ENCODE results near the gene DYNLRB1.

The DYNLRB1 gene

GRCh38 chr20:34579979-34580940, 64.0 kb downstream of the DYNLRB1 start:
- DNase-seq = no peak

- no peak for DNase-seq
Measured at GRCh38 chr20:34581341-34582184, 65.3 kb downstream of the DYNLRB1 start.

- DNase-seq = no peak
Measured at GRCh38 chr20:34582221-34582620, 66.0 kb downstream of the DYNLRB1 start.

- no peak for DNase-seq
Measured at GRCh38 chr20:34582911-34583310, 66.7 kb downstream of the DYNLRB1 start.

- no peak for DNase-seq
Measured at GRCh38 chr20:34583544-34583943, 67.3 kb downstream of the DYNLRB1 start.

- no peak for DNase-seq
Measured at GRCh38 chr20:34585019-34585418, 68.8 kb downstream of the DYNLRB1 start.

GRCh38 chr20:34586488-34587163, 70.4 kb downstream of the DYNLRB1 start:
- no peak for DNase-seq
